RWPE1 (cell line): ENCODE results near the gene MAPK8.

Experiments
- CTCF ChIA-PET: fragments of 350-600 bp; sonication (Branson Sonifier 250); formaldehyde crosslinking; extraction: SDS; loops from one replicate; lab custom pipeline; 2021; lab: Yijun Ruan, JAX
- POLR2A ChIA-PET: fragments of 400-600 bp; formaldehyde crosslinking; extraction: SDS; loops from one replicate; lab custom pipeline; 2020; ENCODE audit warnings: antibody characterized with exemption; ENCODE audit not compliant: low non-redundant PET; lab: Yijun Ruan, JAX
- DNase-seq: peaks from one replicate; pipeline ENCODE4 v3.0.0; 2012; ENCODE audit warnings: low spot score
- H3K27ac ChIP-seq: fragments of 450-650 bp; 2 replicates; pipeline ENCODE4 v1.5.1; 2017
- CTCF ChIP-seq: fragments of 450-650 bp; conservative IDR thresholded peaks from 2 replicates; pipeline ENCODE4 v1.5.1; 2017; ENCODE audit warnings: low read depth, mild to moderate bottlenecking

The MAPK8 gene

DNA sequence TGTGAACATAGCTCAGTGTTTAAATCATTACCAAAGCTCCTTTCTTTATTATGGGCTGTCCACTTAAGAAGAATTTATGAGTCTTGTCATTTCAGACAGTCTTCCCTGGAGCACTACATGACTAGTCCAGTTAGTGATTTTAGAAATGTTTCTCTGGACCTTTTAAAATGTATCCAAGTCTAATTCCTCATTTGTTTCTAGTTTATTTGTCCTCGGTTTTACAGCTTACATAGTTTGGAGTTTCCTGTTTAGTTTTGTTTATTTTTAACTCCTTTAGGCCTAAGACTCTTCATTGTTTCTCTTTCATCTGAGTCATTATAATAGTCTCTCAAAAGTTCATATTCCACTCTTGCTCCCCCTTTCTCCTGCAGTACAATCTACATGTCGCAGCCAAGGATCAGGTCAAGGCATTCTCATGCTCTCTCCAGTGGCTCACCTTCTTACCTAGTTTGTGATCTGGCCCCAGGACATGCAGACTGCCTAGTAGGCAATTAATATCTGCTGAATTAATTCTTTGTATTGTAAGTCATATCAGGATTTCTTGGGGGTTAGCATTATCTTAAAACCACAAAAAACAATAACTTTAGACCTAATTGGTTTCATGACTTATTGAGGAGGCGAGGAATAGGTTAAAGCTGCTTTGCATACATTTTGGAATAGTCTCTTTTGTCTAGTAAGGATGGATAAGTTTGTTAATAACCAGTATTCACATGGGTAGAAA is 93.8 kb downstream of the MAPK8 start:
- TF ChIP-seq CTCF: no peak
- no peak overlapping the region for H3K27ac ChIP-seq
- ChIA-PET POLR2A (no interaction called here), CTCF (no interaction called here)
- no peak for DNase-seq

DNA sequence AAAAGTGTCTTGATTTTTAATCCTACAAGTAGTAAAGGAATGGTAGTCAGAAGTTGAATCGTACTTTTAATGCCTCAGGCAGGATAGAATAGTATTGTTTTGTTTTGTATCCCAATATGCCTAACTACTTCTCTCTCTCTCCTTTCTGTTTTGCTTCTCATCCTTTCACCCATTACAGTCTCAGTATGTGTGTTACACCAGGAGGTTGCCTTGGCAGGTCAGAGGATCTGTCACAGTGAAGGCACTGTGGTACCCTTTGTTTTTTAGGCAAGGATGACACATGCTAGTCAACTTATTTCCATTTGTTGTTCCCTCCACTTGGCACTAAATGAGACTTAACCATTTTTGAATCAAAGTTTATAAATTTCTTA is 94.4 kb downstream of the MAPK8 start:
- ChIA-PET POLR2A (no interaction called here), CTCF (no interaction called here)
- H3K27ac ChIP-seq: no peak overlapping the region
- no peak for TF ChIP-seq CTCF
- DNase-seq: no peak

DNA sequence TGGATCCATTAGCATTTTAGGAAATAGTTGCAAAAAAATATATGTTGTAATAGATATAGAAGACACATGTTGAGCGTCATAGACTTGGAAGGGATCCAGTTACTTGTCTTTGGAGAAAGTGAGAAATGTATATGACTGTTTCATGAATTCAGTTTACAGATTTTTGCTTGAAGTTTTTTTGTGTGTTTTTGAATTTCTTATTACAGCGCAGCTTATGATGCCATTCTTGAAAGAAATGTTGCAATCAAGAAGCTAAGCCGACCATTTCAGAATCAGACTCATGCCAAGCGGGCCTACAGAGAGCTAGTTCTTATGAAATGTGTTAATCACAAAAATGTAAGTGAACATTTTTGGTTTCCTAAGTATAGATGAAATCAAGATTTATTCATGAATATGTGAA is 98.2 kb downstream of the MAPK8 start:
- no peak overlapping the region for H3K27ac ChIP-seq
- CTCF ChIA-PET: interaction anchor here (1.1 kb wide), 1 partner anchor 42 kb away, joined by 8 read pairs; no protein-coding TSS in a partner anchor
- POLR2A ChIA-PET: no interaction called here
- DNase-seq: no peak
- no peak for TF ChIP-seq CTCF

DNA sequence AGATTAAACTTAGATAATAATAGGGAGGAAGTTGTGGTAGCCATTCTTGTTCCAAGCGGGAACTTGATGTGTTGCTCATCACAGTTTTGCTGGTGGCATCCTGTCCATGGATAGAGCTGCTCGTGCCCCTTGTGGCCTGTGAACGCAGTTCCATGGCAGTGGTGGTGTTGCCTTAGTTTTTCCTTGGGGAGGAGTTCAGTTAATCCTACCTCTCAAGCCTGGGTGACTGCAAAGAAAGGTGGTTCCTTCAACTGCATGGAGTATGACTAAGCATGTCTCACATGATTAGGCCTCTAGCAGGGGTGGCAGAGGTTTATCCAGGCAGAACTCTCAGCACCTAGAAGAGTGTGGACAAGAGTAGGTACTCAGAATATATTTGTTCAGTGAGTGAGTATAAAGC is 99.7 kb downstream of the MAPK8 start:
- no peak for TF ChIP-seq CTCF
- ChIA-PET POLR2A (no interaction called here), CTCF (interaction anchor here (0.6 to 0.9 kb wide), 2 partner anchors 94 to 167 kb away, joined by 3 to 5 read pairs; no protein-coding TSS in a partner anchor)
- H3K27ac ChIP-seq: no peak overlapping the region
- peak; percentile 63 for DNase-seq

DNA sequence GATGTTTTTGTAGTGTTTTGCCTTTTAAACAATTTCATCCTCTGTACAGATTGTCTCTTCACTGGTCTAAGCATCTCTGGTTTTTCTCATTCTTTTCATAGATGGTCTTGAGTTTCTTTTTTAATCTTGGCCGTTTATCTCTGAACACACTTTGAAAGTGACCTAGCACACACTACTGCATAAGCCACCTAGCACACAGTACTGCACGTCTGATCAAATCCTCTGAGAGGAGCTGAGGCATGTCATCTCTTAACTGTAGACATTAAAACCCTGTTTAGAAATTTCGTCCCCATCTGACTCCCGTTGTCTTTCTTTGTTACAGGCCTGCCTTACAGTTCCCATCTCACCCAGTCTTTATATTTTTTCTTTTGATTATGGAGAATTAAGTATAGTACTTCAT is 100.2 kb downstream of the MAPK8 start:
- POLR2A ChIA-PET: no interaction called here
- CTCF ChIA-PET: interaction anchor here (0.6 kb wide), 1 partner anchor 94 kb away, joined by 5 read pairs; no protein-coding TSS in a partner anchor
- TF ChIP-seq CTCF: no peak
- H3K27ac ChIP-seq: no peak overlapping the region
- DNase-seq: no peak

DNA sequence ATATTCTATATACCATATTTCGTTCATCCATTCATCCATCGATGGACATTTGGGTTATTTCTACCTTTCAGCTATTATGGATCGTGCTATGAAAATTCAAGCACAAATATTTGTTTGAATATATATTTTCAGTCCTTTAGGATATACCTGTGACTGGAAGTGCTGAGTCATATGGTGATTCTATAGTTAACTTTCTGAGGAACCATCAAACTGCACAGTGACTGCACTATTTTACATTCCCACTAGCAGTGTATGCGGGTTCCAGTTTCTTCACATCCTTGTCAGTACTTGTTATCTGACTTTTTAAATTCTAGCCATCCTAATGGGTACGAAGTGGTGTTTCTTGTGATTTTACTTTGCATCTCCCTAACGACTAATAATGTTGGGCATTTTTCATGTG is 104.0 kb downstream of the MAPK8 start:
- ChIA-PET POLR2A (no interaction called here), CTCF (no interaction called here)
- no peak overlapping the region for H3K27ac ChIP-seq
- no peak for DNase-seq
- no peak for TF ChIP-seq CTCF
